ENCODE measurements around the gene RP9. TPM values are rescaled to one million over a fixed set of nuclear protein-coding genes. Genes with fewer than 3 reads are reported as not detected.

RP9 gene, protein sequence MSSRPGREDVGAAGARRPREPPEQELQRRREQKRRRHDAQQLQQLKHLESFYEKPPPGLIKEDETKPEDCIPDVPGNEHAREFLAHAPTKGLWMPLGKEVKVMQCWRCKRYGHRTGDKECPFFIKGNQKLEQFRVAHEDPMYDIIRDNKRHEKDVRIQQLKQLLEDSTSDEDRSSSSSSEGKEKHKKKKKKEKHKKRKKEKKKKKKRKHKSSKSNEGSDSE
- polyA plus RNA-seq: 1 to 10 TPM; 5.7 to 5.8 TPM

DNA sequence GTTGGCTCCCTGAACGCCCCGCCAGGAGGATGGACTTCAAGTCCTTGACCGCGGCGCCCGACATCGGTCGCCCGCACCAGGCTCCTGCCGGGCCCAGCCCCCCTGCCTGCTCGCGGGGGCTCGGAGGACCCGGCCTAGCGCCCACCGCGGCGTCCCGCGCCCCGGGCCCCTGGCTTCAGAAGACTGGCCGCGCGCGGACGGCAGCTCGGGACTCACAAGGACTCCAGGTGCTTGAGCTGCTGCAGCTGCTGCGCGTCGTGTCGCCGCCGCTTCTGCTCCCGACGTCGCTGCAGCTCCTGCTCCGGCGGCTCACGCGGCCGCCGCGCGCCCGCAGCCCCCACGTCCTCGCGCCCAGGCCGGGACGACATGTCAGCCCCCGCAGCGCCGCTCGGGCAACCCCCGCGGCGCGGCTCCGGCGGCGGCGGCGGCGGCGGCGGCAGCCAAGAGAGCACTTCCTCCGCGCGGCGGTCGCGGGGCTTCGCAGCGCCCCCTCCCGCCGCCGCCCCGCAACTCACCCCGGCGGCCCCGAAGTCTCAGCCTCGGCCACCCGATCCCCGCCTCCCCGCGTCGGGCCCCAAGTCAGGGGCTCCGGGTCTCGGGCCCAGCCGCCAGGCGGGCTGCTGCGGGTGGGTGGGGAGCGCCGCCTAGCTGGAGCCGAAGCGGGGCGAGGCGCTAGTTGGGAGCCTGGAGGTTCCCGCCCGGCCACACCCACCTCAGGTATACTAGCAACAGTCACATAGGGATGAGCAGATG, at the start of gene RP9:
RP9 (minus strand) TSS at position 400 of the 753 bp plus-strand sequence; CDS start at position 368, 32 bp downstream.
- Histone ChIP-seq H3K4me1 (ENCODE audit: control insufficient read depth in 2 of 2, insufficient read depth in 2 of 2, low read length in 1 of 2) (peaks cover 2% of the 10 kb centered on the region in 2 donors), H3K27me3 (ENCODE audit: control insufficient read depth in 1 of 2, insufficient read depth in 2 of 2, low read length in 2 of 2) (no peaks in the 10 kb centered on the region), H3K4me3 (ENCODE audit: low read depth in 1 of 2, low read length in 2 of 2) (peak within 1 kb of the TSS; percentile 81 to 87), H3K9me3 (ENCODE audit: control insufficient read depth in 2 of 2, insufficient read depth in 1 of 2, low read depth in 1 of 2, low read length in 1 of 2) (no peaks in the 10 kb centered on the region), H3K27ac (ENCODE audit: low read depth in 2 of 2, low read length in 1 of 2) (peak within 1 kb of the TSS; percentile 31 to 59), H3K36me3 (ENCODE audit: control insufficient read depth in 2 of 2, insufficient read depth in 2 of 2, low read length in 1 of 2) (no peaks in the 10 kb centered on the region)
- WGBS, 2 donors: 0 to 1% methylated on average over 86 to 100 of the region's 100 CpGs

DNA sequence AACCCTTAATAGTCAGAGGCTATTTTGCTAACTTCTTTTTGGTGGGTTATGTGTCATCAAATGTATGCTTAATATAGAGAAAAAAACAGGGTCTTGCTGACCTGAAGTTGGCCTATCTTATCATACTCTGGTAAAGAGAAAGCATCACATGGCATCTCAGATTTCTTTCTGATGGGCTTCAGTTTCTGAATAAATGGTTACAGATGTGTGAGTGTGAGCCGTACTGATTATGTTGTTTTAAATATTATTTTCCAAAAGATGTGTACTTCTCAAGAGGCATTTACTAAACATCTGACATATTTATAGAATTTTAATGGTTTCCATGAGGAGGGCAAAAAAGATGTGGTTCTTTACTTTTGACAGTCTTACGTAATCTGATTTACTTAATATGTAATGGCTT, 48.6 kb upstream of the RP9 start:
- Histone ChIP-seq H3K9me3 (ENCODE audit: control insufficient read depth in 2 of 2, insufficient read depth in 1 of 2, low read depth in 1 of 2, low read length in 1 of 2) (no peaks in the 10 kb centered on the region), H3K4me1 (ENCODE audit: control insufficient read depth in 2 of 2, insufficient read depth in 2 of 2, low read length in 1 of 2) (no peaks in the 10 kb centered on the region), H3K4me3 (ENCODE audit: low read depth in 1 of 2, low read length in 2 of 2) (no peak overlapping the region), H3K27ac (ENCODE audit: low read depth in 2 of 2, low read length in 1 of 2) (no peak overlapping the region), H3K36me3 (ENCODE audit: control insufficient read depth in 2 of 2, insufficient read depth in 2 of 2, low read length in 1 of 2) (no peaks in the 10 kb centered on the region), H3K27me3 (ENCODE audit: control insufficient read depth in 1 of 2, insufficient read depth in 2 of 2, low read length in 2 of 2) (no peaks in the 10 kb centered on the region)
- 49 to 62% methylated on average over 2 of the region's 2 CpGs for WGBS, 2 donors

DNA sequence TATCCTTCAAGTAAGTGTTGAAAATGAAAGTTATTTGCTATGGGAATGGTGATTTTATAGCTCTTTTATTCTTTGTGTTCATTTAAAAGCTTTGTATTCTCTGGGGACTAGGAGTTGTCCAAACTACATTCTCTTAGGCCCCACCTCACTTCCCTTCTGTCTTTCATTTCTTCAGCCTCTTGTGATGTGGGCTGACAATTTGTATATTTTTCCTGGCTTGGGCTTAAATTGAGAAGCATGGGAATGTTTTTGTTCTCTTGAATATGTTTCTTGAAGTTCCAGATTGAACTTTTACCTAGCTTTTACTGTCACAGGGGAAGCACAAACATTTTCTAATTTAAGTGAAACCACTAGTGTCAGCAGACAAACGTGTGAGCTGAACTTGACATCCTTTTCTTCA, 48.1 kb upstream of the RP9 start:
- Histone ChIP-seq H3K4me1 (ENCODE audit: control insufficient read depth in 2 of 2, insufficient read depth in 2 of 2, low read length in 1 of 2) (no peaks in the 10 kb centered on the region), H3K9me3 (ENCODE audit: control insufficient read depth in 2 of 2, insufficient read depth in 1 of 2, low read depth in 1 of 2, low read length in 1 of 2) (no peaks in the 10 kb centered on the region), H3K27me3 (ENCODE audit: control insufficient read depth in 1 of 2, insufficient read depth in 2 of 2, low read length in 2 of 2) (no peaks in the 10 kb centered on the region), H3K27ac (ENCODE audit: low read depth in 2 of 2, low read length in 1 of 2) (no peak overlapping the region), H3K36me3 (ENCODE audit: control insufficient read depth in 2 of 2, insufficient read depth in 2 of 2, low read length in 1 of 2) (no peaks in the 10 kb centered on the region), H3K4me3 (ENCODE audit: low read depth in 1 of 2, low read length in 2 of 2) (no peak overlapping the region)
- 23 to 28% methylated on average over 1 of the region's 1 CpG for WGBS, 2 donors

DNA sequence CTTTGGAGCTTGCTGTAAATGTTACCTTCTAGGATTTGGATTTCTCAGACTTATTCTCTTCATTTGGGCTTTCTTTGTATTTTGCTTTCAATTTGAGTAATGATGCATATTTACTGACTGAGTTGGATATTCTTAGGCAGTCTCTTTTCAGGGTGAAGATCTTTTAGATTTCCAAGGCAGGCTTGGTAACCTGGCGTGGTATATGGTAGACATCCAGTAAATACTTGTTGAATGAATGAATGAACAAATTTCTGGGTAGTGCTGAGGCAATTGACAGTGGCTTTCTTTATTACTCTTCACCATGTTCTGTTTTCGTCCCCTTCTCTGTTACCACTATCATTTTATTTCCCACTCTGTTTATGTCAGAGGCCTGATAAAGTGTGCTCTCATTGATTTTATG, 47.2 kb upstream of the RP9 start:
- Histone ChIP-seq H3K27me3 (ENCODE audit: control insufficient read depth in 1 of 2, insufficient read depth in 2 of 2, low read length in 2 of 2) (no peaks in the 10 kb centered on the region), H3K4me3 (ENCODE audit: low read depth in 1 of 2, low read length in 2 of 2) (no peak overlapping the region), H3K4me1 (ENCODE audit: control insufficient read depth in 2 of 2, insufficient read depth in 2 of 2, low read length in 1 of 2) (no peaks in the 10 kb centered on the region), H3K27ac (ENCODE audit: low read depth in 2 of 2, low read length in 1 of 2) (no peak overlapping the region), H3K36me3 (ENCODE audit: control insufficient read depth in 2 of 2, insufficient read depth in 2 of 2, low read length in 1 of 2) (no peaks in the 10 kb centered on the region), H3K9me3 (ENCODE audit: control insufficient read depth in 2 of 2, insufficient read depth in 1 of 2, low read depth in 1 of 2, low read length in 1 of 2) (no peaks in the 10 kb centered on the region)
- 98% methylated on average over 2 of the region's 2 CpGs for WGBS, 2 donors

DNA sequence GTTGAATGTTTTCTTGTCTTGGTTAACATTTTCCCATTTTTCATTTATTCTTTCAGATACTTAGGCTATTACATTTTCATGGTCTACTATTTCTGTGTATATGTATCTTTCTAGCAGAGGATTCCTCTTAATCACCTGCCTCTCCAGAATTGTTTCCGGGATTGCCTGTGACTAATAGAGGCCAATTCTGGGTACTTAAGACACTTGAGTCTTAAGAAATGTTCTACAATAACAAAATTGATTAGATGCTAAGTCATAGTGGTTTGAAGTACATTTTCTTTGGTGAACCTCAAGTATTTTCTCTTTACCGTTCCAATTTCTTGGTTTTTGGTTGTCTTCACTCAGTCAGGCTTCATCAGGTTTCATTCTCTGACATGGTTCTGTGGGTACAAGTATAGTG, 46.6 kb upstream of the RP9 start:
- H3K27ac ChIP-seq (ENCODE audit: low read depth in 2 of 2, low read length in 1 of 2): no peak overlapping the region
- no peak overlapping the region for H3K4me3 ChIP-seq (ENCODE audit: low read depth in 1 of 2, low read length in 2 of 2)
- H3K36me3 ChIP-seq (ENCODE audit: control insufficient read depth in 2 of 2, insufficient read depth in 2 of 2, low read length in 1 of 2): no peaks in the 10 kb centered on the region
- WGBS, 2 donors: 75 to 96% methylated on average over 2 of the region's 2 CpGs
- no peaks in the 10 kb centered on the region for H3K4me1 ChIP-seq (ENCODE audit: control insufficient read depth in 2 of 2, insufficient read depth in 2 of 2, low read length in 1 of 2)
- no peaks in the 10 kb centered on the region for H3K27me3 ChIP-seq (ENCODE audit: control insufficient read depth in 1 of 2, insufficient read depth in 2 of 2, low read length in 2 of 2)
- H3K9me3 ChIP-seq (ENCODE audit: control insufficient read depth in 2 of 2, insufficient read depth in 1 of 2, low read depth in 1 of 2, low read length in 1 of 2): no peaks in the 10 kb centered on the region

DNA sequence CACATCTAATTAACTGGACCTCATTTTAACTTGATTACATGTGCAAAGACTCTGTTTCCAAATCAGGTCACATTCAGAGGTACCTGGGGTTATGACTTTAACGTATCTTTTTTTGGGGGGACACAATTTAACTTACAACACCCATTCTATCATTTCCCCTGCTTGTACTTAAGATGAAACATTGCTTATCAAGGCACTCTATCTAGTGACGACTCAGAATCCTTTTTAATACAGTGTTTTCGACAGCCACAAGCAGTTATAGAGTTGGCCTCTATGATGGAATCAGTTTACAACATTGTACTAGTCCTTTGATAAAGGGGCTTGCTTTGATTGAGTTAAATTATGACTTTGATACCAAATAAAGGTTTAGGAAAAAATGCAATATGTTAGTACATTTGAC, 42.9 kb upstream of the RP9 start:
- H3K36me3 ChIP-seq (ENCODE audit: control insufficient read depth in 2 of 2, insufficient read depth in 2 of 2, low read length in 1 of 2): no peaks in the 10 kb centered on the region
- WGBS, 2 donors: 89 to 90% methylated on average over 3 of the region's 3 CpGs
- H3K4me1 ChIP-seq (ENCODE audit: control insufficient read depth in 2 of 2, insufficient read depth in 2 of 2, low read length in 1 of 2): no peaks in the 10 kb centered on the region
- H3K27ac ChIP-seq (ENCODE audit: low read depth in 2 of 2, low read length in 1 of 2): no peak overlapping the region
- H3K4me3 ChIP-seq (ENCODE audit: low read depth in 1 of 2, low read length in 2 of 2): no peak overlapping the region
- H3K27me3 ChIP-seq (ENCODE audit: control insufficient read depth in 1 of 2, insufficient read depth in 2 of 2, low read length in 2 of 2): no peaks in the 10 kb centered on the region
- H3K9me3 ChIP-seq (ENCODE audit: control insufficient read depth in 2 of 2, insufficient read depth in 1 of 2, low read depth in 1 of 2, low read length in 1 of 2): no peaks in the 10 kb centered on the region

DNA sequence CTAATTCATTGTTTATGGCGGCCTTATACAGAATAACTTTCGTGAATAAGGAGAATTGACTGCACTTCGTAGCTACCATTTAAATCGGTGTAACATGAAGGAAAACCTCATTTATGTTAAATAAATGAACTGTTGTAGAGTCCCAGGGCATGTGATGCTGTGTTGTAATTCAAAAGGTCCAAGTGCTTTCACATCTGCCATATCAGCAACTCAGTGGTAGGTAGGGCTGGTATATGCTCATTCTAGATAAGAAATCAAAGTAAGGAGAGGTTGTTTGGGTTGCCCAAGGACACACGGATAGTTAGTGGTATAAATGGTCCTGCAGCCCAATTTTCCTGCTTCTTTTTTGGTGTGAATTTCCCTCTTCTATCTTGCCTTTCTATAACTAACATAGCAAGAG, 36.0 kb upstream of the RP9 start:
- Histone ChIP-seq H3K4me1 (ENCODE audit: control insufficient read depth in 2 of 2, insufficient read depth in 2 of 2, low read length in 1 of 2) (no peaks in the 10 kb centered on the region), H3K9me3 (ENCODE audit: control insufficient read depth in 2 of 2, insufficient read depth in 1 of 2, low read depth in 1 of 2, low read length in 1 of 2) (no peaks in the 10 kb centered on the region), H3K36me3 (ENCODE audit: control insufficient read depth in 2 of 2, insufficient read depth in 2 of 2, low read length in 1 of 2) (no peaks in the 10 kb centered on the region), H3K4me3 (ENCODE audit: low read depth in 1 of 2, low read length in 2 of 2) (no peak overlapping the region), H3K27ac (ENCODE audit: low read depth in 2 of 2, low read length in 1 of 2) (no peak overlapping the region), H3K27me3 (ENCODE audit: control insufficient read depth in 1 of 2, insufficient read depth in 2 of 2, low read length in 2 of 2) (no peaks in the 10 kb centered on the region)
- WGBS, 2 donors: 93 to 95% methylated on average over 5 of the region's 5 CpGs

DNA sequence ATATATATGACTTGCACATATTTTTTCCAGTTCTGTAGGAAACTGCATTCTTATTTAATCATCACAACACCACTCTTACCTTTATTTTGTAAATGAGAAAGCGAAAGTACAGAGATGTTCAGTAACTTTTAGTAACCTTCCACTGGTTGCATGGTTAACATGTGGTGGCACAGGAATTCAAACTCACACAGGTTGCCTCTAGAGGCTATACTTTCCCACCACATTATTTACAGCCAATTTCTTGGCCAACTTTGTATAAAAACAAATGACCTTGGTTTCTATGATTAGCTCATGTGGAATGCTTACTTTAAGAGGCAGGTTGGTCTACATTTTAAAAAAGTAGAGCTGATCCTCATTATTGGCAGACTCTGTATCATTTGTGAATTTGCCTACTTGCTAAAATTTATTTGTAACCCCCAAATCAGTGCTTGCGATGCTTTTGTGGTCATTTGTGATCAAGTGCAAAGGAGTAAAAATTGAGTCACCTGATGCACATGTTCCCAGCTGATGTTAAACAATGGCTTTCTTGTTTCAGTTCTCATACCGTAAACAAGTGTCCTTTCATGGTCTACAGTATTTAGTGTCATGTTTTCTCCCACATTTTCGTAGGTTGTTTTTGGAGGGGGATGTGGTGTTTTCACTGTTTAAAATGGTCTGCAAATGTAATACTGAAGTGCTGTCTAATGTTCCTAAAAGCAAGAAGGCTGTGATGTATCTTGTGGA, 35.0 kb upstream of the RP9 start:
- Histone ChIP-seq H3K27me3 (ENCODE audit: control insufficient read depth in 1 of 2, insufficient read depth in 2 of 2, low read length in 2 of 2) (no peaks in the 10 kb centered on the region), H3K36me3 (ENCODE audit: control insufficient read depth in 2 of 2, insufficient read depth in 2 of 2, low read length in 1 of 2) (no peaks in the 10 kb centered on the region), H3K27ac (ENCODE audit: low read depth in 2 of 2, low read length in 1 of 2) (no peak overlapping the region), H3K4me3 (ENCODE audit: low read depth in 1 of 2, low read length in 2 of 2) (no peak overlapping the region), H3K9me3 (ENCODE audit: control insufficient read depth in 2 of 2, insufficient read depth in 1 of 2, low read depth in 1 of 2, low read length in 1 of 2) (no peaks in the 10 kb centered on the region), H3K4me1 (ENCODE audit: control insufficient read depth in 2 of 2, insufficient read depth in 2 of 2, low read length in 1 of 2) (no peaks in the 10 kb centered on the region)
- WGBS, 2 donors: 77 to 93% methylated on average over 4 of the region's 4 CpGs

DNA sequence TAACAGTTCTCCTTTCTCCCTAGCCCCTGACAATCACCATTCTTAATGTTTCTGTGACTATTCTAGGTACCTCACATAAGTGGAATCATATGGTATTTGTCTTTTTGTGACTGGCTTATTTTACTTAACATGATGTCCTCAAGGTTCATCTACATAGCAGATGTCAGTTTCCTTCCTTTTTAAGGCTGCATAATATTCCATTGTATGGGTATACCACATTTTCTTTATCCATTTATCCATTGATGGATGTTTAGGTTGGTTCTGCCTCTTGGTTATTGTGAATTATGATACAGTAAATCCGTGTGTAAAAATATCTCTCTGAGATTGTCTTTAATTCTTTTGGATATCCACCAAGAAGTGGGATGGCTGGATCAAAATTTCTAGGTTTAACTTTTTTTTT, 33.4 kb upstream of the RP9 start:
- no peak overlapping the region for H3K27ac ChIP-seq (ENCODE audit: low read depth in 2 of 2, low read length in 1 of 2)
- H3K4me1 ChIP-seq (ENCODE audit: control insufficient read depth in 2 of 2, insufficient read depth in 2 of 2, low read length in 1 of 2): no peaks in the 10 kb centered on the region
- no peaks in the 10 kb centered on the region for H3K9me3 ChIP-seq (ENCODE audit: control insufficient read depth in 2 of 2, insufficient read depth in 1 of 2, low read depth in 1 of 2, low read length in 1 of 2)
- no peaks in the 10 kb centered on the region for H3K27me3 ChIP-seq (ENCODE audit: control insufficient read depth in 1 of 2, insufficient read depth in 2 of 2, low read length in 2 of 2)
- 91 to 93% methylated on average over 1 of the region's 1 CpG for WGBS, 2 donors
- H3K4me3 ChIP-seq (ENCODE audit: low read depth in 1 of 2, low read length in 2 of 2): no peak overlapping the region
- no peaks in the 10 kb centered on the region for H3K36me3 ChIP-seq (ENCODE audit: control insufficient read depth in 2 of 2, insufficient read depth in 2 of 2, low read length in 1 of 2)

Data from esophagus (tissue), 2 donors.